Astrocyte of the cerebellum (primary cell): ENCODE measurements around the gene ADGRA3.
"Not testable (repeated sequence)": the region's sequence is repeated elsewhere in the genome, so short reads cannot be mapped to it uniquely, and the experiment has no call there.

Experiments
- DNase-seq: peaks from one replicate; pipeline ENCODE4 v3.0.0-alpha.2; 2011; ENCODE audit warnings: low read depth
- H3K4me3 ChIP-seq: 2 replicates; pipeline ENCODE4 v1.5.1; 2011; ENCODE audit warnings: mild to moderate bottlenecking, low read depth, low read length, moderate library complexity
- CTCF ChIP-seq: IDR thresholded peaks from 2 replicates; pipeline ENCODE4 v1.5.1; 2012; ENCODE audit warnings: low read length, low read depth, moderate library complexity, mild to moderate bottlenecking; ENCODE audit errors: missing control alignments
- in situ Hi-C: cut with HindIII; loops from 2 replicates; pipeline ENCODE4 v1.10.0; 2017; ENCODE audit warnings: low sequenced_read_pairs

ADGRA3 gene

GRCh38 chr4:22478426-22478825, 37.4 kb downstream of the ADGRA3 start:
- TF ChIP-seq CTCF, result no peak
- DNase-seq, result no peak
- in situ Hi-C loops, result no loop called here
- no peak overlapping the region for H3K4me3 ChIP-seq

GRCh38 chr4:22477813-22478182, 38.1 kb downstream of the ADGRA3 start:
- TF ChIP-seq CTCF, result no peak
- DNase-seq, result no peak
- in situ Hi-C loops, result no loop called here
- H3K4me3 ChIP-seq, result no peak overlapping the region

- no peak for DNase-seq
- no peak for TF ChIP-seq CTCF
- in situ Hi-C loops, result no loop called here
- no peak overlapping the region for H3K4me3 ChIP-seq
Observed at GRCh38 chr4:22477136-22477812, 38.6 kb downstream of the ADGRA3 start.

GRCh38 chr4:22476011-22476410, 39.9 kb downstream of the ADGRA3 start:
- DNase-seq, result no peak
- no peak for TF ChIP-seq CTCF
- in situ Hi-C loops, result no loop called here
- no peak overlapping the region for H3K4me3 ChIP-seq

GRCh38 chr4:22475311-22475646, 40.6 kb downstream of the ADGRA3 start:
- DNase-seq, in situ Hi-C loops, H3K4me3 ChIP-seq: not testable (repeated sequence)

GRCh38 chr4:22474636-22475310, 41.1 kb downstream of the ADGRA3 start:
- H3K4me3 ChIP-seq, result no peak overlapping the region
- in situ Hi-C loops, result no loop called here
- peak; percentile 6 for DNase-seq
- TF ChIP-seq CTCF, result no peak

GRCh38 chr4:22473268-22473667, 42.6 kb downstream of the ADGRA3 start:
- in situ Hi-C loops, result no loop called here
- H3K4me3 ChIP-seq, result no peak overlapping the region
- peak; percentile 80 for DNase-seq
- TF ChIP-seq CTCF, result no peak
